ENCODE measurements around the gene IL15. TPM values are rescaled to one million over a fixed set of nuclear protein-coding genes. Genes with fewer than 3 reads are reported as not detected.

The IL15 gene
- total and polyA plus RNA-seq, 2 of the 8 experiments (the other 6 are each of a cell fraction or from before 2014, with no cell fraction given) = 0.30 to 0.61 TPM

- Histone ChIP-seq H3K27me3 (replicated peaks in 1 of 4; ENCODE audit: control insufficient read depth in 3 of 4, extremely low read depth in 1 of 4, insufficient read depth in 3 of 4, low read length in 3 of 4) (no peaks in the 10 kb centered on the region), H3K18ac (ENCODE audit: extremely low read depth, low read length) (no peak overlapping the region), H2BK120ac (replicated peaks; ENCODE audit: low read depth, low read length) (no peak overlapping the region), H3K56ac (replicated peaks; ENCODE audit: insufficient read length, low read depth, low read length) (no peak overlapping the region), H3K4me3 (ENCODE audit: extremely low read depth in 1 of 4, insufficient read depth in 2 of 4, low read depth in 3 of 4, low read length in 4 of 4) (no peak overlapping the region), H4K5ac (ENCODE audit: insufficient read length, low read depth, low read length) (no peak overlapping the region), H2BK12ac (ENCODE audit: low read depth, low read length) (no peak overlapping the region), H3K36me3 (ENCODE audit: control insufficient read depth in 2 of 4, insufficient read depth in 4 of 4, low read length in 3 of 4) (no peaks in the 10 kb centered on the region), H2BK20ac (ENCODE audit: low read length) (no peak overlapping the region), H2BK15ac (ENCODE audit: low read length) (no peak overlapping the region), H3K4ac (replicated peaks; ENCODE audit: insufficient read length, low read depth, low read length) (no peak overlapping the region), H3K79me1 (ENCODE audit: low read depth, low read length) (no peaks in the 10 kb centered on the region), H3K23ac (ENCODE audit: insufficient read length) (no peak overlapping the region), H3K9me3 (ENCODE audit: insufficient read depth in 2 of 2, low read depth in 1 of 2, low read length in 1 of 2) (no peaks in the 10 kb centered on the region; a peak in 1 of 4 replicates), H2BK5ac (ENCODE audit: low read depth, low read length) (no peak overlapping the region), H3K9ac (replicated peaks in 1 of 4; ENCODE audit: extremely low read depth in 1 of 4, low read depth in 3 of 4, low read length in 3 of 4) (no peak overlapping the region), H3K27ac (ENCODE audit: low read depth, low read length) (no peak overlapping the region), H3K4me1 (replicated peaks in 1 of 4; ENCODE audit: control insufficient read depth in 3 of 4, insufficient read depth in 4 of 4, low read length in 3 of 4) (peaks cover 0 to 4% (median 1%) of the 10 kb centered on the region in 4 experiments; a peak in 2 of 7 replicates), H3K4me2 (ENCODE audit: insufficient read depth in 1 of 2, low read depth in 2 of 2, low read length in 2 of 2) (no peak overlapping the region), H4K91ac (replicated peaks; ENCODE audit: insufficient read length, low read length) (no peak overlapping the region), H3K79me2 (ENCODE audit: control insufficient read depth in 1 of 2, insufficient read depth in 2 of 2, low read length in 2 of 2) (no peaks in the 10 kb centered on the region), H3K14ac (ENCODE audit: insufficient read length) (no peak overlapping the region), H2AK5ac (ENCODE audit: low read depth, low read length) (no peak overlapping the region), H4K8ac (ENCODE audit: extremely low read depth, insufficient read depth, low read length) (no peak overlapping the region), H4K20me1 (replicated peaks in 1 of 2; ENCODE audit: control insufficient read depth in 1 of 2, insufficient read depth in 2 of 2, low read length in 2 of 2) (no peaks in the 10 kb centered on the region), H3K23me2 (ENCODE audit: low read depth, low read length) (no peaks in the 10 kb centered on the region), H2AFZ (ENCODE audit: low read length) (no peak overlapping the region)
- DNase-seq (ENCODE audit: low read depth in 1 of 2, low spot score in 2 of 2) (no peak), FAIRE-seq (no peak)
- CTCF ChIA-PET (ENCODE audit: partially characterized antibody) = interaction anchor here (0.6 kb wide), 1 partner anchor 35 kb away, joined by 3 read pairs; no protein-coding TSS in a partner anchor
- 100% methylated on average over 2 of the region's 2 CpGs; no CpG with 5 or more reads in 1 of the 2 experiments for WGBS, 2 experiments (ENCODE audit: extremely low coverage in 1 of 2, insufficient coverage in 1 of 2, insufficient read length in 1 of 2, insufficient replicate concordance in 2 of 2, low coverage in 1 of 2, low lambda C conversion rate in 2 of 2, missing lambda C conversion rate in 1 of 2)
- POLR2A ChIA-PET (ENCODE audit: partially characterized antibody) = no interaction called here
- no peak for TF ChIP-seq GTF2F1 (IDR thresholded peaks at IDR 0.05; ENCODE audit: borderline replicate concordance, low read depth, low read length)
- no peak for TF ChIP-seq KDM4A (IDR thresholded peaks at IDR 0.05; ENCODE audit: low read depth, low read length, severe bottlenecking)
- no peak for TF ChIP-seq PHF8 (conservative IDR thresholded peaks at IDR 0.05; ENCODE audit: low read depth, low read length)
- no peak for TF ChIP-seq KDM5A (IDR thresholded peaks at IDR 0.05; ENCODE audit: low read length)
- TF ChIP-seq SRF (IDR thresholded peaks at IDR 0.05; ENCODE audit: low read depth, low read length) = no peak
- TF ChIP-seq RXRA (IDR thresholded peaks at IDR 0.05; ENCODE audit: insufficient read depth, low read depth, low read length) = no peak
- TF ChIP-seq RAD21 (IDR thresholded peaks at IDR 0.05 in 1 of 2, conservative IDR thresholded peaks at IDR 0.05 in 1 of 2; ENCODE audit: low read depth in 2 of 2, low read length in 2 of 2) = no peak
- TF ChIP-seq CTBP2 (IDR thresholded peaks at IDR 0.05; ENCODE audit: borderline replicate concordance, insufficient read depth, insufficient read length, low read length) = no peak
- no peak for TF ChIP-seq SIX5 (IDR thresholded peaks at IDR 0.05; ENCODE audit: low read depth, low read length)
- no peak for TF ChIP-seq TBP (IDR thresholded peaks at IDR 0.05; ENCODE audit: low read depth, low read length)
- no peak for TF ChIP-seq GABPA (IDR thresholded peaks at IDR 0.05; ENCODE audit: borderline replicate concordance, insufficient read depth, low read length)
- TF ChIP-seq MAFK (IDR thresholded peaks at IDR 0.05; ENCODE audit: low read depth, low read length) = no peak
Observed at GRCh38 chr4:141772838-141773237, 136.5 kb downstream of the IL15 start.

Data from H1 (cell line).